NB4 (cell line): ENCODE data around the gene BBS7.
A peak's percentile ranks its signal among the peaks of the same experiment; 100 is the strongest.

Experiments used
- DNase-seq: peaks from one replicate; pipeline ENCODE4 v3.0.0; 2010; ENCODE audit warnings: low read depth
- H3K4me3 ChIP-seq: one replicate; pipeline ENCODE4 v1.5.1; 2011; ENCODE audit warnings: mild to moderate bottlenecking, low read depth, low read length, moderate library complexity
- MYC ChIP-seq: IDR thresholded peaks from 2 replicates; pipeline ENCODE4 v1.6.1; 2011; ENCODE audit warnings: low read depth, low read length
- POLR2A ChIP-seq: IDR thresholded peaks from 2 replicates; pipeline ENCODE4 v1.6.1; 2011; ENCODE audit warnings: mild to moderate bottlenecking; ENCODE audit not compliant: insufficient read length; ENCODE audit errors: extremely low read depth
- TF ChIP-seq, protein P1 (sequence below): IDR thresholded peaks from 2 replicates; pipeline ENCODE4 v1.6.1; 2011; ENCODE audit warnings: low read depth, low read length
- TF ChIP-seq, protein P2 (sequence below): IDR thresholded peaks from one replicate; pipeline ENCODE4 v1.5.1; 2012; ENCODE audit warnings: low read depth, low read length

BBS7 gene

DNA sequence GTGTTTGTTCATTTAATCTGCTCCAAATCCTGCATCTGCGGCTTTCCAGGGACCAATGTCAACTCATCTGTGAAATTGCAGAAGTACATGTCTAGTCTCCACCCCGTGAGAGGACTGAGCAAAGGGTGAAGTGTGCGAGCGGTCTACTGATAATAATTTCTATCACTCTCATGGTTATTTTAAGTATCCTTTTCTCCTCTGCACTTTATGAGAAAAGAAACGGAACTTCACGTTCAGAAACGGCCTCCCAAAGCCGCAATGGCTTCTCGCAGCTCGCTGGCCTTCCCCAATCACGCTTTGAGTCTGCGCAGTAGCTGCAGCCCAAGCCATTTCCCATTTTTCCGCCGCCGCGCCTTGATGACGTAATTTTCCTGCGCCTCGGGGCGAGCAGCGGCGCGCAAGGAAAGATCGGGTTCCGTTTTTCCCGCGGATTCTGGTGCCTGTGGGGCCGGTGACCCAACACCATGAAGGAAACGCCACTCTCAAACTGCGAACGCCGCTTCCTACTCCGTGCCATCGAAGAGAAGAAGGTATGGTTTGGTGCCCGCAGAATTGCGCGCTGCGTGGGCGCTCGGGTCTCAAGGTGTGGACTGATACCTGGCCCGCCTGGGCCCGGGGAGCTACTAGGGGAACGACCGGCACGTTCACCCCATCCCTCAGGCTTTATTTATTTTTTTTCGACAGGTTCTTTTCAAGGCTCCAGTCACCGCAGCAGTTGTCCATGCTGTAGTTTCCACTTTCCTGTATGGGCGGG lies 69.1 kb downstream of the BBS7 start, which contains the start of gene EXOSC9:
Gene EXOSC9 (plus strand): TSS at position 363 of the 754 bp plus-strand sequence. CDS start 102 bp downstream, at position 465.
- H3K4me3 ChIP-seq, result peak within 1 kb of the TSS; percentile 97
- peak; percentile 93 for DNase-seq
- TF ChIP-seq, protein P1, sequence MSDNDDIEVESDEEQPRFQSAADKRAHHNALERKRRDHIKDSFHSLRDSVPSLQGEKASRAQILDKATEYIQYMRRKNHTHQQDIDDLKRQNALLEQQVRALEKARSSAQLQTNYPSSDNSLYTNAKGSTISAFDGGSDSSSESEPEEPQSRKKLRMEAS, result peak; percentile 65
- TF ChIP-seq, protein P2, sequence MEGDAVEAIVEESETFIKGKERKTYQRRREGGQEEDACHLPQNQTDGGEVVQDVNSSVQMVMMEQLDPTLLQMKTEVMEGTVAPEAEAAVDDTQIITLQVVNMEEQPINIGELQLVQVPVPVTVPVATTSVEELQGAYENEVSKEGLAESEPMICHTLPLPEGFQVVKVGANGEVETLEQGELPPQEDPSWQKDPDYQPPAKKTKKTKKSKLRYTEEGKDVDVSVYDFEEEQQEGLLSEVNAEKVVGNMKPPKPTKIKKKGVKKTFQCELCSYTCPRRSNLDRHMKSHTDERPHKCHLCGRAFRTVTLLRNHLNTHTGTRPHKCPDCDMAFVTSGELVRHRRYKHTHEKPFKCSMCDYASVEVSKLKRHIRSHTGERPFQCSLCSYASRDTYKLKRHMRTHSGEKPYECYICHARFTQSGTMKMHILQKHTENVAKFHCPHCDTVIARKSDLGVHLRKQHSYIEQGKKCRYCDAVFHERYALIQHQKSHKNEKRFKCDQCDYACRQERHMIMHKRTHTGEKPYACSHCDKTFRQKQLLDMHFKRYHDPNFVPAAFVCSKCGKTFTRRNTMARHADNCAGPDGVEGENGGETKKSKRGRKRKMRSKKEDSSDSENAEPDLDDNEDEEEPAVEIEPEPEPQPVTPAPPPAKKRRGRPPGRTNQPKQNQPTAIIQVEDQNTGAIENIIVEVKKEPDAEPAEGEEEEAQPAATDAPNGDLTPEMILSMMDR, result no peak
- TF ChIP-seq POLR2A (peak; percentile 82), MYC (peak; percentile 44; the same call in 1 of the 2 replicates)

DNA sequence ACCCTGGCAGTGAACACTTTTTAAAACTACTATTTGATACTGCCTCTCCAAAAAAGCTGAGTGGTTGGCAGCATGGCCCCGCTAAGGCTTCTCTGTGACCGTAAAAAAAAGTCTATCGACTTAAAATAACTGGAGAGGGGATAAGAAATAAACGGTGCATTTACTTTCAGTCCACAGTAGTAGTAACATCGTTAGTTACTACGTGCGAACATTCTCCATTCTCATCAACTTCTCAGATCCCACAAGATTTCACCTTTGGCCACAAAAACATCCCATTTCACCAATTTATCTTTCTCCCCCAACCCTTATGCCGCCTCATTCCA lies 69.7 kb downstream of the BBS7 start:
- DNase-seq, result no peak
- H3K4me3 ChIP-seq, result peak overlapping the region; percentile 97
- TF ChIP-seq MYC, result no peak
- TF ChIP-seq, protein P2, result no peak
- no peak for TF ChIP-seq POLR2A
- TF ChIP-seq, protein P1, result no peak

DNA sequence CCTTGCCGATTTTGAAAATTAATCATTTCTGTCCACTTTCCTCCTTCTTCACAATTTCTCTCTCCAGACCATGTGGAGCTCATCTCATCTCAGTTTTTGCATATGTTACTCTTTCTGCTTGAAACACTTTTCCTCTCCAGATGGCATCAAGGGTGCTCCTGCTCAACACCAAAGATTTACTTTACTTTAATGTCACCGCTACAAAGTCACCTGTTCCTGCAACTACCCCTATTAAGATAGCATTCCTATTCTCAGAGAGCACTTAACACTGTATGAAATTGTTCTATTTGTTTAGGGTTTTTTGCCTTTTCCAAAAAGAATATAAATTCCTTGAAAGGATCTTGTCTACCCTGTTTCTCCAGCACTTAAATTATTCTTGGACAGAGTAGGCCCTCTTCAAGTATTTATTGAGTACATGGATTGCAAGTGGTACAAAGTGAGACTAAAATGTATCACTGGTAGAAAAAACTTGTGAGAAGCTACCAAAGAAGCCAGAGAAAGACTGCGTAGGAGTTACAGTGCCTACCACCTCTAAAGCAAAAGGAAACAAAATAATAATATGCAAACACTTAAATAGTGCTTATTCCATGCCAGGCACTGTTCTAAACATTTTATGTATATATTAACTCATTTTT lies 70.3 kb downstream of the BBS7 start:
- no peak for DNase-seq

DNA sequence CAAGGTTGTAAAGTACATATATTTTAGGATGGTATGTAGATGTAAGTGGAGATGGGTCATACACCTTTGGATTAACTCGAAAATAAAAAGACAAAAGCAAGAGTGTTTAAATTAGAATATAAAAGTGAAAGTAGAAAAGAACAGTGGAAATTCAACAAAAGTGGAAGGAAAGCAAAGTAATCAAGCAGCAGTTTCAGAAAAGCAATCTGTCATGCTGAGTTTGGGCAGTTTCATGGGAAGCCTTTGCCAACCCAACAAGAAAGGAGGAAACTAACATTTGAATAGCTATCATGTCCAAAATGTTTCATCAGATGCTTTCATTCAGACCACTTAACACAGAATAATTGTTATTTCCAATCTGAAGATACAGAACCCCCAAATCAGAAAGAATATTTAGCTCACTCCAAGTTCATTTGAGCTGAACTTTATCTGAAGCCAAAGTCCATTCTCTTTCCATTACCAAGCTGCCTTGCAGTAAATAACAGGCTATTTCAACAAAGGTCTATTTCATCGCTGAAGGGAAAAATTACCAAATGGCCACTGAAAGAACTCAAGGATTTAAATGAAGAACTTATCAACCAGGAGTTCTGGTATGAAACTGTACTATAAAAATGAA lies 71.0 kb downstream of the BBS7 start:
- TF ChIP-seq, protein P2, result no peak
- no peak for TF ChIP-seq MYC
- no peak for TF ChIP-seq POLR2A
- TF ChIP-seq, protein P1, result no peak
- no peak overlapping the region for H3K4me3 ChIP-seq
- no peak for DNase-seq

More for the DNA sequence above, 70.3 kb downstream of the BBS7 start:
- H3K4me3 ChIP-seq, result peak overlapping the region; percentile 97
- TF ChIP-seq, protein P2, result no peak
- TF ChIP-seq POLR2A (no peak), MYC (no peak)
- TF ChIP-seq, protein P1, result no peak

DNA sequence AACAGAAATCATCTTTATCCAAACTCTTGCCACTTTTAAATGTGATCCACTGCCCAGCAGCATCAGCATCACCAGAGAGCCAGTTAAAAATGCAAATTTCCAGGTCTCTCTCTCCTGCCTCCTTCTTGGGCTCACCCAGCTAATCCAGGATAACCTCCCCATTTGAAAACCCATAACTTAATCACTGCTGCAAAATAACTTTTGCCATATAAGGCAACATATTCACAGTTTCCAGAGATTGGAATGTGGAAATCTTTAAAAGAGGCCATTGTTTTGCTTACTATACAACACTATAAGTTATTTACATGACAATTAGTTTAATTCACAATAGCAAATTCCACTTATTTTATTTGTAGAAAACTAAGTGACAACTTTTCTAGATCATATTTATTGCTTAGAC lies 74.0 kb downstream of the BBS7 start:
- H3K4me3 ChIP-seq, result no peak overlapping the region
- TF ChIP-seq MYC (no peak), POLR2A (no peak)
- TF ChIP-seq, protein P1, result no peak
- TF ChIP-seq, protein P2, result no peak
- DNase-seq, result no peak
